K562 (cell line): ENCODE results near the gene CLIP1. TPM values are rescaled to one million over a fixed set of nuclear protein-coding genes. Genes with fewer than 3 reads are reported as not detected.

Experiments used
- E2F6 ChIP-seq, 2 experiments: IDR thresholded peaks; 2 replicates each; pipeline ENCODE4 v1.6.1; 2011; ENCODE audit warnings: borderline replicate concordance in 1 of 2, control low read depth in 1 of 2, low read depth in 1 of 2, low read length in 1 of 2, mild to moderate bottlenecking in 1 of 2, mixed read lengths in 1 of 2, moderate library complexity in 1 of 2; ENCODE audit not compliant: insufficient read depth in 1 of 2, insufficient read length in 1 of 2, poor library complexity in 1 of 2, severe bottlenecking in 1 of 2; ENCODE audit errors: extremely low read depth in 1 of 2
- FIP1L1 ChIP-seq: fragments of 200-400 bp; formaldehyde crosslinking; IDR thresholded peaks from 2 replicates; pipeline ENCODE4 v1.6.1; 2018; ENCODE audit warnings: mild to moderate bottlenecking, low read depth, low read length; ENCODE audit not compliant: poor library complexity, severe bottlenecking
- GTF2E2 ChIP-seq: fragments of 200-800 bp; sonication (Bioruptor generic); IDR thresholded peaks from 2 replicates; pipeline ENCODE4 v1.6.1; 2016; ENCODE audit warnings: missing genetic modification characterization, missing compliant biosample characterization
- HMG20A ChIP-seq: fragments of 450-650 bp; formaldehyde crosslinking; conservative IDR thresholded peaks from 2 replicates; pipeline ENCODE4 v1.4.0; 2020; ENCODE audit warnings: mild to moderate bottlenecking, mixed read lengths
- KAT7 ChIP-seq: sonication (generic); formaldehyde crosslinking; IDR thresholded peaks from 2 replicates; pipeline ENCODE4 v1.8.0; 2022; ENCODE audit warnings: missing genetic modification reagents, mild to moderate bottlenecking, borderline replicate concordance
- MAZ ChIP-seq, 2 experiments: fragments of 450-650 bp in 1 of 2; sonication (generic) in 1 of 2; formaldehyde crosslinking; IDR thresholded peaks in 1 of 2; conservative IDR thresholded peaks in 1 of 2; 2 replicates each; pipeline versions ENCODE4 v1.4.0 to v1.5.0; 2020; ENCODE audit warnings: mild to moderate bottlenecking in 1 of 2, missing genetic modification reagents in 1 of 2
- MEF2D ChIP-seq: conservative IDR thresholded peaks from 2 replicates; pipeline ENCODE4 v1.6.1; 2016; ENCODE audit warnings: low read depth, missing genetic modification characterization, missing compliant biosample characterization
- MXI1 ChIP-seq: IDR thresholded peaks from 2 replicates; pipeline ENCODE4 v1.6.1; 2011; ENCODE audit warnings: low read depth, mild to moderate bottlenecking, improper control_type of control experiment, low read length
- POU5F1 ChIP-seq: fragments of 150-350 bp; IDR thresholded peaks from 2 replicates; pipeline ENCODE4 v1.6.1; 2014; ENCODE audit warnings: borderline replicate concordance, low read length, low read depth, mild to moderate bottlenecking; ENCODE audit not compliant: partially characterized antibody
- PPARD ChIP-seq: fragments of 250-450 bp; sonication (Bioruptor Pico); IDR thresholded peaks from 2 replicates; pipeline ENCODE4 v1.8.0; 2022; ENCODE audit warnings: inconsistent platforms, mild to moderate bottlenecking, moderate library complexity
- SIN3B ChIP-seq: fragments of 450-650 bp; IDR thresholded peaks from 2 replicates; pipeline ENCODE4 v1.6.1; 2017; ENCODE audit warnings: low read depth, mild to moderate bottlenecking, moderate library complexity
- TCF3 ChIP-seq: sonication (generic); formaldehyde crosslinking; IDR thresholded peaks from 2 replicates; pipeline ENCODE4 v1.4.0; 2020; ENCODE audit warnings: mild to moderate bottlenecking, missing genetic modification reagents
- TFAM ChIP-seq: fragments of 250-450 bp; sonication (Bioruptor Pico); conservative IDR thresholded peaks from 2 replicates; pipeline ENCODE4 v1.5.0; 2021; ENCODE audit warnings: mild to moderate bottlenecking, moderate library complexity
- XRCC5 ChIP-seq: fragments of 200-400 bp; formaldehyde crosslinking; IDR thresholded peaks from 2 replicates; pipeline ENCODE4 v1.6.1; 2017; ENCODE audit warnings: low read depth, mild to moderate bottlenecking, low read length
- ZNF121 ChIP-seq: sonication (generic); formaldehyde crosslinking; conservative IDR thresholded peaks from 2 replicates; pipeline ENCODE4 v1.8.0; 2022; ENCODE audit warnings: missing genetic modification reagents
- ZNF408 ChIP-seq: fragments of 250-450 bp; sonication (Bioruptor Pico); IDR thresholded peaks from 2 replicates; pipeline ENCODE4 v1.4.0; 2020; ENCODE audit warnings: low read depth, mild to moderate bottlenecking, moderate library complexity
- ZNF561 ChIP-seq: fragments of 450-650 bp; formaldehyde crosslinking; conservative IDR thresholded peaks from 2 replicates; pipeline ENCODE4 v1.4.0; 2020; ENCODE audit warnings: mild to moderate bottlenecking, moderate library complexity
- ZSCAN32 ChIP-seq: fragments of 450-650 bp; formaldehyde crosslinking; IDR thresholded peaks from 2 replicates; pipeline ENCODE4 v1.4.0; 2020; ENCODE audit warnings: mild to moderate bottlenecking, moderate library complexity
- ZZZ3 ChIP-seq: fragments of 450-650 bp; IDR thresholded peaks from 2 replicates; pipeline ENCODE4 v1.6.1; 2016; ENCODE audit warnings: antibody characterized with exemption, mild to moderate bottlenecking, moderate library complexity
- polyA plus RNA-seq, 8 experiments: library from polyadenylated mRNA; depleted of rRNA in 4 of 8; stranded (reverse) in 5 of 8; unstranded in 3 of 8; fragments of >200 nt; fragmentation: Nextera tagmentation in 2 of 8; fragmentation: Illumina TruSeq in 1 of 8; extraction: Ambion mirVana in 2 of 8; extraction: Trizol in 1 of 8; gene quantifications; 2 replicates each; pipeline versions ENCODE4 v1.2.1 to v1.2.3, GENCODE V29; 2011 to 2014; ENCODE audit warnings: inconsistent platforms in 1 of 8, missing spikeins in 1 of 8
- total RNA-seq, 7 experiments: library from RNA; depleted of rRNA in 6 of 7; stranded (reverse); fragments of >200 nt in 6 of 7; fragmentation: Illumina TruSeq in 2 of 7; extraction: Trizol in 2 of 7; gene quantifications; 2 replicates each; pipeline versions ENCODE4 v1.2.1 to v1.2.3, GENCODE V29; 2011 to 2021; ENCODE audit warnings: low replicate concordance in 1 of 7
- TF ChIP-seq, protein P1 (sequence below): fragments of 250-450 bp; sonication (Bioruptor Pico); IDR thresholded peaks from 2 replicates; pipeline ENCODE4 v1.5.0; 2020; ENCODE audit warnings: mild to moderate bottlenecking
- TF ChIP-seq, protein P2 (sequence below): fragments of 250-450 bp; sonication (Bioruptor Pico); IDR thresholded peaks from 2 replicates; pipeline ENCODE4 v1.8.0; 2021; ENCODE audit warnings: borderline replicate concordance, mild to moderate bottlenecking, moderate library complexity; ENCODE audit not compliant: poor library complexity, severe bottlenecking
- TF ChIP-seq, protein P3 (sequence below): IDR thresholded peaks from 2 replicates; pipeline ENCODE4 v1.6.1; 2012; ENCODE audit warnings: low read depth, low read length, improper control_type of control experiment, borderline replicate concordance

The CLIP1 gene
- total and polyA plus RNA-seq, 9 of the 15 experiments (the other 6 are each of a cell fraction or from before 2014, with no cell fraction given): 5.8 to 33.9 (median 27.6) TPM

- TF ChIP-seq ZNF121 (CRISPR knock-in tag) (no peak), MEF2D (peak; percentile 89), PPARD (CRISPR knock-in tag) (no peak), FIP1L1 (no peak), SIN3B (no peak), KAT7 (CRISPR knock-in tag) (no peak), XRCC5 (no peak), E2F6 (IDR thresholded peaks at IDR 0.05; ENCODE audit: borderline replicate concordance in 1 of 2, extremely low read depth in 1 of 2, insufficient read depth in 1 of 2, insufficient read length in 1 of 2, low read depth in 1 of 2, low read length in 1 of 2, poor library complexity in 1 of 2, severe bottlenecking in 1 of 2) (no peak), GTF2E2 (tag) (no peak; the same call in 1 of the 2 replicates), ZNF561 (no peak), HMG20A (CRISPR knock-in tag) (no peak), TCF3 (CRISPR knock-in tag) (no peak), ZNF408 (CRISPR knock-in tag) (no peak), POU5F1 (no peak), MAZ (CRISPR knock-in tag; conservative IDR thresholded peaks at IDR 0.05 in 1 of 2, IDR thresholded peaks at IDR 0.05 in 1 of 2) (no peak), TFAM (CRISPR knock-in tag) (no peak), ZZZ3 (no peak), ZSCAN32 (CRISPR knock-in tag) (peak; percentile 98), MXI1 (no peak)
- TF ChIP-seq, protein P1, sequence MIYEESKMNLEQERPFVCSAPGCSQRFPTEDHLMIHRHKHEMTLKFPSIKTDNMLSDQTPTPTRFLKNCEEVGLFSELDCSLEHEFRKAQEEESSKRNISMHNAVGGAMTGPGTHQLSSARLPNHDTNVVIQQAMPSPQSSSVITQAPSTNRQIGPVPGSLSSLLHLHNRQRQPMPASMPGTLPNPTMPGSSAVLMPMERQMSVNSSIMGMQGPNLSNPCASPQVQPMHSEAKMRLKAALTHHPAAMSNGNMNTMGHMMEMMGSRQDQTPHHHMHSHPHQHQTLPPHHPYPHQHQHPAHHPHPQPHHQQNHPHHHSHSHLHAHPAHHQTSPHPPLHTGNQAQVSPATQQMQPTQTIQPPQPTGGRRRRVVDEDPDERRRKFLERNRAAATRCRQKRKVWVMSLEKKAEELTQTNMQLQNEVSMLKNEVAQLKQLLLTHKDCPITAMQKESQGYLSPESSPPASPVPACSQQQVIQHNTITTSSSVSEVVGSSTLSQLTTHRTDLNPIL: 0 out of 2 replicates have a peak, but pooled peaks have one; percentile 20
- TF ChIP-seq, protein P2, sequence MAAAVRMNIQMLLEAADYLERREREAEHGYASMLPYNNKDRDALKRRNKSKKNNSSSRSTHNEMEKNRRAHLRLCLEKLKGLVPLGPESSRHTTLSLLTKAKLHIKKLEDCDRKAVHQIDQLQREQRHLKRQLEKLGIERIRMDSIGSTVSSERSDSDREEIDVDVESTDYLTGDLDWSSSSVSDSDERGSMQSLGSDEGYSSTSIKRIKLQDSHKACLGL: peak; percentile 15
- TF ChIP-seq, protein P3, sequence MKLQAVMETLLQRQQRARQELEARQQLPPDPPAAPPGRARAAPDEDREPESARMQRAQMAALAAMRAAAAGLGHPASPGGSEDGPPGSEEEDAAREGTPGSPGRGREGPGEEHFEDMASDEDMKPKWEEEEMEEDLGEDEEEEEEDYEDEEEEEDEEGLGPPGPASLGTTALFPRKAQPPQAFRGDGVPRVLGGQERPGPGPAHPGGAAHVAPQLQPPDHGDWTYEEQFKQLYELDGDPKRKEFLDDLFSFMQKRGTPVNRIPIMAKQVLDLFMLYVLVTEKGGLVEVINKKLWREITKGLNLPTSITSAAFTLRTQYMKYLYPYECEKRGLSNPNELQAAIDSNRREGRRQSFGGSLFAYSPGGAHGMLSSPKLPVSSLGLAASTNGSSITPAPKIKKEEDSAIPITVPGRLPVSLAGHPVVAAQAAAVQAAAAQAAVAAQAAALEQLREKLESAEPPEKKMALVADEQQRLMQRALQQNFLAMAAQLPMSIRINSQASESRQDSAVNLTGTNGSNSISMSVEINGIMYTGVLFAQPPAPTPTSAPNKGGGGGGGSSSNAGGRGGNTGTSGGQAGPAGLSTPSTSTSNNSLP: no peak
These were observed 55.6 kb downstream of the CLIP1 start (continued) for GRCh38 chr12:122366685-122367475.
